Upper lobe of right lung (tissue), 1 donor: Measurements from ENCODE around the gene USP17L10. TPM values are rescaled to one million over a fixed set of nuclear protein-coding genes. Genes with fewer than 3 reads are reported as not detected.
"Not testable (repeated sequence)": the region's sequence is repeated elsewhere in the genome, so short reads cannot be mapped to it uniquely, and the experiment has no call there.

Experiments used
- ATAC-seq: fragments of 200-7000 bp; cut with Tn5 transposase; one replicate; pipeline ENCODE4 v1.9.1; 2020; ENCODE audit warnings: mild to moderate bottlenecking, moderate library complexity
- DNase-seq: peaks from one replicate; pipeline ENCODE4 v3.0.0-alpha.2; 2020
- H3K27ac ChIP-seq: fragments of 200-600 bp; one replicate; pipeline ENCODE4 v1.8.0; 2022
- H3K27me3 ChIP-seq: fragments of 200-600 bp; one replicate; pipeline ENCODE4 v1.8.0; 2022; ENCODE audit warnings: mild to moderate bottlenecking
- H3K36me3 ChIP-seq: fragments of 200-600 bp; one replicate; pipeline ENCODE4 v1.8.0; 2022
- H3K4me1 ChIP-seq: fragments of 200-600 bp; one replicate; pipeline ENCODE4 v1.8.0; 2022
- H3K4me3 ChIP-seq: fragments of 200-600 bp; one replicate; pipeline ENCODE4 v1.8.0; 2022; ENCODE audit warnings: mild to moderate bottlenecking
- H3K9me3 ChIP-seq: fragments of 200-600 bp; one replicate; pipeline ENCODE4 v1.8.0; 2022
- intact Hi-C: fragments of 100-400 bp; cut with DNase I; formaldehyde crosslinking; loops from one replicate; pipeline ENCODE4 v1.11.0; 2022
- total RNA-seq: library from RNA; stranded (reverse); fragmentation: NEBNext Ultra II Directional; extraction: Animal tissue kit (Norgen Biotek cat#: 25700); gene quantifications from one replicate; pipeline ENCODE4 v1.2.1, GENCODE V29; 2021
- donor health status: DM: no; HTN: yes; CAD: no; lungs with severe emphysema.

The USP17L10 gene
- total RNA-seq, 1 donor from 2014 or later = not detected

DNA sequence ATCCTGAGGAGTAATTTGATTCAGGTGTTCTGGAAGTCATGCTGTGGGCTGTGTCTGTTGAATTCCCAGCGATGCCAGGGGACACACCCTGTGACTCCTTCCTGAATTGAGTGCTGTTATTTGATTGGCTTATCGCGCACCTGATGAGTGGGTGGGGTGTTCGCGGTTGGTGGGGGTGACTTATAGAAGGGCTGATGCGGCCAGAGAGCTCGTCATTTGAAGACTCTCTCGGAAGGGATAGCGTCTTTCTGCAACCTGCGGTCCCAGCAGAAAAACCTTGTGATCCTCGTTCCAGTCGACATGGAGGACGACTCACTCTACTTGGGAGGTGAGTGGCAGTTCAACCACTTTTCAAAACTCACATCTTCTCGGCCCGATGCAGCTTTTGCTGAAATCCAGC, 47.4 kb downstream of the USP17L10 start, which contains the start of gene USP17L20:
Gene USP17L20, plus strand, starts transcription at position 301 of the 400 bp plus-strand sequence. Its CDS starts 0 bp downstream, at position 301.
- H3K27me3 ChIP-seq, intact Hi-C loops, H3K27ac ChIP-seq, H3K4me3 ChIP-seq, H3K9me3 ChIP-seq, ATAC-seq, DNase-seq, H3K36me3 ChIP-seq, H3K4me1 ChIP-seq: not testable (repeated sequence)

Other genes with a start within 250 kb of the USP17L10 start
- not detected for gene FAM90A26, start 40.2 kb upstream of the USP17L10 start, total RNA-seq
- gene USP17L11, start 4.7 kb downstream of the USP17L10 start, total RNA-seq = not detected
- gene USP17L12, start 9.5 kb downstream of the USP17L10 start, total RNA-seq = not detected
- gene USP17L13, start 14.2 kb downstream of the USP17L10 start, total RNA-seq = not detected
- gene USP17L15, start 23.7 kb downstream of the USP17L10 start, total RNA-seq = not detected
- not detected for gene USP17L17, start 33.2 kb downstream of the USP17L10 start, total RNA-seq
- not detected for gene USP17L18, start 38.0 kb downstream of the USP17L10 start, total RNA-seq
- gene USP17L19, start 42.7 kb downstream of the USP17L10 start, total RNA-seq = not detected
- not detected for gene USP17L20, start 47.5 kb downstream of the USP17L10 start, total RNA-seq
- gene USP17L21, start 52.2 kb downstream of the USP17L10 start, total RNA-seq = not detected
- not detected for gene USP17L22, start 57.0 kb downstream of the USP17L10 start, total RNA-seq
- not detected for gene USP17L24, start 114.5 kb downstream of the USP17L10 start, total RNA-seq
- gene USP17L25, start 119.3 kb downstream of the USP17L10 start, total RNA-seq = not detected
- not detected for gene USP17L26, start 124.0 kb downstream of the USP17L10 start, total RNA-seq
- gene USP17L5, start 128.7 kb downstream of the USP17L10 start, total RNA-seq = not detected
- not detected for gene USP17L27, start 133.5 kb downstream of the USP17L10 start, total RNA-seq
- gene USP17L28, start 138.2 kb downstream of the USP17L10 start, total RNA-seq = not detected
- gene USP17L29, start 143.0 kb downstream of the USP17L10 start, total RNA-seq = not detected
- not detected for gene USP17L30, start 152.5 kb downstream of the USP17L10 start, total RNA-seq
- not detected for gene DEFB131A, start 233.8 kb downstream of the USP17L10 start, total RNA-seq